Uterus (tissue), 4 donors: ENCODE results near the gene ASCC3. TPM values are rescaled to one million over a fixed set of nuclear protein-coding genes. Genes with fewer than 3 reads are reported as not detected.

Source experiments
- DNase-seq, 2 donors: peaks; one replicate each; pipeline ENCODE4 v3.0.0-alpha.2; 2019 to 2020
- H3K27ac ChIP-seq, 2 donors: fragments of 200-600 bp; sonication (generic); 1 replicate in 1 of 2; 2 replicates in 1 of 2; pipeline ENCODE4 v1.5.1; 2016 to 2018
- H3K27me3 ChIP-seq, 2 donors: fragments of 200-600 bp; sonication (generic); one replicate each; pipeline ENCODE4 v1.5.1; 2018 to 2019; ENCODE audit warnings: control low read depth in 1 of 2
- H3K36me3 ChIP-seq, 2 donors: fragments of 200-600 bp; sonication (generic); one replicate each; pipeline ENCODE4 v1.5.1; 2019; ENCODE audit warnings: control low read depth in 1 of 2
- H3K4me1 ChIP-seq, 2 donors: fragments of 200-600 bp; sonication (generic); one replicate each; pipeline ENCODE4 v1.5.1; 2018 to 2019; ENCODE audit warnings: control low read depth in 1 of 2
- H3K4me3 ChIP-seq, 2 donors: fragments of 200-600 bp; sonication (generic); 1 replicate in 1 of 2; 2 replicates in 1 of 2; pipeline ENCODE4 v1.5.1; 2018 to 2019; ENCODE audit warnings: mild to moderate bottlenecking in 1 of 2
- H3K9me3 ChIP-seq, 2 donors: fragments of 200-600 bp; sonication (generic); one replicate each; pipeline ENCODE4 v1.5.1; 2019; ENCODE audit warnings: control low read depth in 1 of 2
- CTCF ChIP-seq, 4 experiments: fragments of 200-600 bp in 2 of 4; fragments of 450-650 bp in 2 of 4; sonication (generic) in 2 of 4; IDR thresholded peaks; one replicate each; pipeline ENCODE4 v1.5.1; 2016 to 2019; ENCODE audit warnings: antibody characterized with exemption in 4 of 4, mild to moderate bottlenecking in 2 of 4, moderate library complexity in 1 of 4
- POLR2A ChIP-seq, 2 donors: fragments of 450-650 bp; IDR thresholded peaks; one replicate each; pipeline ENCODE4 v1.6.1; 2016; ENCODE audit warnings: antibody characterized with exemption in 2 of 2, mild to moderate bottlenecking in 1 of 2, moderate library complexity in 1 of 2
- intact Hi-C: fragments of 100-400 bp; cut with DNase I; formaldehyde crosslinking; loops from one replicate; pipeline ENCODE4 v1.15.1; 2023; ENCODE audit warnings: low total_unique reads
- total RNA-seq, 4 donors: library from RNA; depleted of rRNA in 3 of 4; stranded (reverse); fragments of >200 nt in 3 of 4; gene quantifications; one replicate each; pipeline versions ENCODE4 v1.1.0 to v1.2.4, GENCODE V29; 2014 to 2023
- donor health status: DM: yes; HTN: yes; CAD: no.

ASCC3 gene
- total RNA-seq, 4 donors from 2014 or later = 14.3 to 92.4 (median 33.2) TPM

- Histone ChIP-seq H3K4me3 (no peak overlapping the region), H3K4me1 (no peaks in the 10 kb centered on the region), H3K27ac (no peak overlapping the region), H3K27me3 (no peaks in the 10 kb centered on the region), H3K9me3 (no peaks in the 10 kb centered on the region), H3K36me3 (no peaks in the 10 kb centered on the region)
- TF ChIP-seq CTCF (IDR thresholded peaks at IDR 0.05) (no peak), POLR2A (IDR thresholded peaks at IDR 0.05) (no peak)
- intact Hi-C loops = no loop called here
- DNase-seq = no peak
These were observed 181.1 kb downstream of the ASCC3 start for GRCh38 chr6:100700009-100700408.

GRCh38 chr6:100695445-100695844 is 185.7 kb downstream of the ASCC3 start:
- no peak for DNase-seq
- no peaks in the 10 kb centered on the region for H3K36me3 ChIP-seq
- no peak overlapping the region for H3K27ac ChIP-seq
- H3K4me1 ChIP-seq = no peaks in the 10 kb centered on the region
- intact Hi-C loops = no loop called here
- no peaks in the 10 kb centered on the region for H3K27me3 ChIP-seq
- H3K4me3 ChIP-seq = no peak overlapping the region
- TF ChIP-seq POLR2A (IDR thresholded peaks at IDR 0.05) = no peak
- TF ChIP-seq CTCF (IDR thresholded peaks at IDR 0.05) = no peak
- no peaks in the 10 kb centered on the region for H3K9me3 ChIP-seq

- no peak overlapping the region for H3K27ac ChIP-seq
- no peaks in the 10 kb centered on the region for H3K27me3 ChIP-seq
- no peak for DNase-seq
- no peaks in the 10 kb centered on the region for H3K36me3 ChIP-seq
- H3K9me3 ChIP-seq = no peaks in the 10 kb centered on the region
- intact Hi-C loops = no loop called here
- H3K4me1 ChIP-seq = no peaks in the 10 kb centered on the region
- no peak overlapping the region for H3K4me3 ChIP-seq
- TF ChIP-seq CTCF (IDR thresholded peaks at IDR 0.05) (no peak), POLR2A (IDR thresholded peaks at IDR 0.05) (no peak)
These were observed 187.7 kb downstream of the ASCC3 start for GRCh38 chr6:100693249-100693927.

- TF ChIP-seq CTCF (IDR thresholded peaks at IDR 0.05) (no peak), POLR2A (IDR thresholded peaks at IDR 0.05) (no peak)
- no peaks in the 10 kb centered on the region for H3K27me3 ChIP-seq
- intact Hi-C loops = no loop called here
These were observed 189.2 kb downstream of the ASCC3 start for GRCh38 chr6:100691972-100692371.

DNA sequence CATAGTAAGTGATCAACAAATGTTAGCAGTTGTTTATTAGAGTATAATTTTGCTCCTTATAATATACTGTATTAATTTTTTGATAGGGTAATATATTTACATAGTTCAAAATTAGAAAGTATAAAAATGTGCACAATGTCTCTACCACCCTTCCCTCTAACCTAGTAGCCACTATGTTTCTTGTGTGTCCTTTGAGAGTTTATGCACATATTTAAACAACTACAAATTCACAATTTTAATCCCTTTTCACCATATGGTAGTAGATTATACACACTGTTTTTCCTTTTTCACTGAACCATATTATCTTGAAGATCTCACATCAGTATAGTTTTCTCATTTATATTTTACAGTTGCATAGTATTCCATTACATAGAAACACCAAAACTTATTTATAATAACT is 194.9 kb downstream of the ASCC3 start:
- Histone ChIP-seq H3K9me3 (no peaks in the 10 kb centered on the region), H3K4me3 (no peak overlapping the region), H3K27me3 (no peaks in the 10 kb centered on the region), H3K27ac (no peak overlapping the region), H3K4me1 (no peaks in the 10 kb centered on the region), H3K36me3 (no peaks in the 10 kb centered on the region)
- intact Hi-C loops = no loop called here
- TF ChIP-seq POLR2A (IDR thresholded peaks at IDR 0.05) (no peak), CTCF (IDR thresholded peaks at IDR 0.05) (no peak)
- DNase-seq = no peak

More at GRCh38 chr6:100691972-100692371, 189.2 kb downstream of the ASCC3 start:
- H3K36me3 ChIP-seq = no peaks in the 10 kb centered on the region
- no peak overlapping the region for H3K27ac ChIP-seq
- H3K4me3 ChIP-seq = no peak overlapping the region
- H3K9me3 ChIP-seq = no peaks in the 10 kb centered on the region
- DNase-seq = no peak
- H3K4me1 ChIP-seq = no peaks in the 10 kb centered on the region
